ENCODE measurements around the gene TMBIM1. TPM values are rescaled to one million over a fixed set of nuclear protein-coding genes. Genes with fewer than 3 reads are reported as not detected.
A peak's percentile ranks its signal among the peaks of the same experiment; 100 is the strongest.

Gene TMBIM1
- total RNA-seq, 1 experiment from 2014 or later = 23.5 TPM

DNA sequence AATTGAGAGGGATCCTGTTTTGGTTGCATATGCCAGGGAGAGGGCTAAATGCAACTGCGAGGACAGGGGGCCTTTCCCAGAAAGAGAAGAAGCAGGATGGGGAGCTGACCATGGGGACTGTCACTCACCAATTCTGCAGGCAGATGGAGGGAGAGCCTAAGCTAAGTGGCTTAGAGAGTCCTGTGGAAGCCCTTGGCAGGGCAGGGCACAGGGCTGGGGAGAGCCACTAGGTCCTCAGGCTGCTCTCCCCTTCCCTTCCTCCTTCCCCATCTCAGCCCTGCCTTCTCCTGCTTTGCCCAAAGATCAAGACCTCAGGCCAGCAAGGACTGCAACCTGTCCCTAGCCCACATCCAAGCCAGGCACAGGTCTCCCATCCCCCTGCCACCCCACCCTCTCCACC lies 40.0 kb upstream of the TMBIM1 start (continued):
- TF ChIP-seq, protein P1, sequence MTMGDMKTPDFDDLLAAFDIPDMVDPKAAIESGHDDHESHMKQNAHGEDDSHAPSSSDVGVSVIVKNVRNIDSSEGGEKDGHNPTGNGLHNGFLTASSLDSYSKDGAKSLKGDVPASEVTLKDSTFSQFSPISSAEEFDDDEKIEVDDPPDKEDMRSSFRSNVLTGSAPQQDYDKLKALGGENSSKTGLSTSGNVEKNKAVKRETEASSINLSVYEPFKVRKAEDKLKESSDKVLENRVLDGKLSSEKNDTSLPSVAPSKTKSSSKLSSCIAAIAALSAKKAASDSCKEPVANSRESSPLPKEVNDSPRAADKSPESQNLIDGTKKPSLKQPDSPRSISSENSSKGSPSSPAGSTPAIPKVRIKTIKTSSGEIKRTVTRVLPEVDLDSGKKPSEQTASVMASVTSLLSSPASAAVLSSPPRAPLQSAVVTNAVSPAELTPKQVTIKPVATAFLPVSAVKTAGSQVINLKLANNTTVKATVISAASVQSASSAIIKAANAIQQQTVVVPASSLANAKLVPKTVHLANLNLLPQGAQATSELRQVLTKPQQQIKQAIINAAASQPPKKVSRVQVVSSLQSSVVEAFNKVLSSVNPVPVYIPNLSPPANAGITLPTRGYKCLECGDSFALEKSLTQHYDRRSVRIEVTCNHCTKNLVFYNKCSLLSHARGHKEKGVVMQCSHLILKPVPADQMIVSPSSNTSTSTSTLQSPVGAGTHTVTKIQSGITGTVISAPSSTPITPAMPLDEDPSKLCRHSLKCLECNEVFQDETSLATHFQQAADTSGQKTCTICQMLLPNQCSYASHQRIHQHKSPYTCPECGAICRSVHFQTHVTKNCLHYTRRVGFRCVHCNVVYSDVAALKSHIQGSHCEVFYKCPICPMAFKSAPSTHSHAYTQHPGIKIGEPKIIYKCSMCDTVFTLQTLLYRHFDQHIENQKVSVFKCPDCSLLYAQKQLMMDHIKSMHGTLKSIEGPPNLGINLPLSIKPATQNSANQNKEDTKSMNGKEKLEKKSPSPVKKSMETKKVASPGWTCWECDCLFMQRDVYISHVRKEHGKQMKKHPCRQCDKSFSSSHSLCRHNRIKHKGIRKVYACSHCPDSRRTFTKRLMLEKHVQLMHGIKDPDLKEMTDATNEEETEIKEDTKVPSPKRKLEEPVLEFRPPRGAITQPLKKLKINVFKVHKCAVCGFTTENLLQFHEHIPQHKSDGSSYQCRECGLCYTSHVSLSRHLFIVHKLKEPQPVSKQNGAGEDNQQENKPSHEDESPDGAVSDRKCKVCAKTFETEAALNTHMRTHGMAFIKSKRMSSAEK (CRISPR knock-in tag; IDR thresholded peaks at IDR 0.05; ENCODE audit: borderline replicate concordance) = no peak
- TF ChIP-seq NR2C2 (CRISPR knock-in tag; IDR thresholded peaks at IDR 0.05) = no peak
- TF ChIP-seq FOXP4 (CRISPR knock-in tag; IDR thresholded peaks at IDR 0.05) = no peak
- TF ChIP-seq ZNF671 (CRISPR knock-in tag; IDR thresholded peaks at IDR 0.05) = no peak
- TF ChIP-seq CDX4 (CRISPR knock-in tag; IDR thresholded peaks at IDR 0.05; ENCODE audit: borderline replicate concordance) = no peak

- ChIA-PET CTCF (interaction anchor here (1.6 kb wide), 1 partner anchor 25 kb away, joined by 7 read pairs; the partner anchor contains the start of gene CATIP), POLR2A (interaction anchor here (1.2 to 1.3 kb wide), 2 partner anchors 8 to 11 kb away, joined by 3 read pairs; no protein-coding TSS in a partner anchor)
- Mint-ChIP-seq H3K4me1 (peaks cover 35% of the 10 kb centered on the region), H3K27me3 (ENCODE audit: low read depth) (no peaks in the 10 kb centered on the region), H3K9me3 (no peaks in the 10 kb centered on the region), H3K27ac (0 out of 2 replicates have a peak overlapping the region, but pooled peaks have one; percentile 77), H3K4me3 (no peak overlapping the region), H3K36me3 (no peaks in the 10 kb centered on the region)
- no peak for ATAC-seq
- no peak for DNase-seq (ENCODE audit: low spot score)
- TF ChIP-seq GRHL2 (CRISPR knock-in tag; IDR thresholded peaks at IDR 0.05; ENCODE audit: insufficient replicate concordance, severe bottlenecking) (no peak), ZNF416 (CRISPR knock-in tag; IDR thresholded peaks at IDR 0.05) (no peak), RORB (CRISPR knock-in tag; IDR thresholded peaks at IDR 0.05) (no peak), ZNF425 (CRISPR knock-in tag; conservative IDR thresholded peaks at IDR 0.05) (no peak), ZNF219 (CRISPR knock-in tag; IDR thresholded peaks at IDR 0.05; ENCODE audit: borderline replicate concordance) (no peak), USF1 (CRISPR knock-in tag; IDR thresholded peaks at IDR 0.05) (no peak), EMX1 (CRISPR knock-in tag; IDR thresholded peaks at IDR 0.05) (no peak), CREM (CRISPR knock-in tag; IDR thresholded peaks at IDR 0.05) (no peak), ZNF263 (CRISPR knock-in tag; IDR thresholded peaks at IDR 0.05; ENCODE audit: low read depth) (no peak), FOXP1 (CRISPR knock-in tag; IDR thresholded peaks at IDR 0.05; ENCODE audit: borderline replicate concordance) (no peak), TP53 (CRISPR knock-in tag; IDR thresholded peaks at IDR 0.05) (no peak)
- TF ChIP-seq, protein P2, sequence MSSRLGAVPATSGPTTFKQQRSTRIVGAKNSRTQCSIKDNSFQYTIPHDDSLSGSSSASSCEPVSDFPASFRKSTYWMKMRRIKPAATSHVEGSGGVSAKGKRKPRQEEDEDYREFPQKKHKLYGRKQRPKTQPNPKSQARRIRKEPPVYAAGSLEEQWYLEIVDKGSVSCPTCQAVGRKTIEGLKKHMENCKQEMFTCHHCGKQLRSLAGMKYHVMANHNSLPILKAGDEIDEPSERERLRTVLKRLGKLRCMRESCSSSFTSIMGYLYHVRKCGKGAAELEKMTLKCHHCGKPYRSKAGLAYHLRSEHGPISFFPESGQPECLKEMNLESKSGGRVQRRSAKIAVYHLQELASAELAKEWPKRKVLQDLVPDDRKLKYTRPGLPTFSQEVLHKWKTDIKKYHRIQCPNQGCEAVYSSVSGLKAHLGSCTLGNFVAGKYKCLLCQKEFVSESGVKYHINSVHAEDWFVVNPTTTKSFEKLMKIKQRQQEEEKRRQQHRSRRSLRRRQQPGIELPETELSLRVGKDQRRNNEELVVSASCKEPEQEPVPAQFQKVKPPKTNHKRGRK (CRISPR knock-in tag; IDR thresholded peaks at IDR 0.05; ENCODE audit: borderline replicate concordance) = no peak
- TF ChIP-seq, protein P3, sequence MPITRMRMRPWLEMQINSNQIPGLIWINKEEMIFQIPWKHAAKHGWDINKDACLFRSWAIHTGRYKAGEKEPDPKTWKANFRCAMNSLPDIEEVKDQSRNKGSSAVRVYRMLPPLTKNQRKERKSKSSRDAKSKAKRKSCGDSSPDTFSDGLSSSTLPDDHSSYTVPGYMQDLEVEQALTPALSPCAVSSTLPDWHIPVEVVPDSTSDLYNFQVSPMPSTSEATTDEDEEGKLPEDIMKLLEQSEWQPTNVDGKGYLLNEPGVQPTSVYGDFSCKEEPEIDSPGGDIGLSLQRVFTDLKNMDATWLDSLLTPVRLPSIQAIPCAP (CRISPR knock-in tag; IDR thresholded peaks at IDR 0.05) = no peak
- TF ChIP-seq, protein P4, sequence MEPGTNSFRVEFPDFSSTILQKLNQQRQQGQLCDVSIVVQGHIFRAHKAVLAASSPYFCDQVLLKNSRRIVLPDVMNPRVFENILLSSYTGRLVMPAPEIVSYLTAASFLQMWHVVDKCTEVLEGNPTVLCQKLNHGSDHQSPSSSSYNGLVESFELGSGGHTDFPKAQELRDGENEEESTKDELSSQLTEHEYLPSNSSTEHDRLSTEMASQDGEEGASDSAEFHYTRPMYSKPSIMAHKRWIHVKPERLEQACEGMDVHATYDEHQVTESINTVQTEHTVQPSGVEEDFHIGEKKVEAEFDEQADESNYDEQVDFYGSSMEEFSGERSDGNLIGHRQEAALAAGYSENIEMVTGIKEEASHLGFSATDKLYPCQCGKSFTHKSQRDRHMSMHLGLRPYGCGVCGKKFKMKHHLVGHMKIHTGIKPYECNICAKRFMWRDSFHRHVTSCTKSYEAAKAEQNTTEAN (CRISPR knock-in tag; IDR thresholded peaks at IDR 0.05) = no peak
- TF ChIP-seq, protein P5, sequence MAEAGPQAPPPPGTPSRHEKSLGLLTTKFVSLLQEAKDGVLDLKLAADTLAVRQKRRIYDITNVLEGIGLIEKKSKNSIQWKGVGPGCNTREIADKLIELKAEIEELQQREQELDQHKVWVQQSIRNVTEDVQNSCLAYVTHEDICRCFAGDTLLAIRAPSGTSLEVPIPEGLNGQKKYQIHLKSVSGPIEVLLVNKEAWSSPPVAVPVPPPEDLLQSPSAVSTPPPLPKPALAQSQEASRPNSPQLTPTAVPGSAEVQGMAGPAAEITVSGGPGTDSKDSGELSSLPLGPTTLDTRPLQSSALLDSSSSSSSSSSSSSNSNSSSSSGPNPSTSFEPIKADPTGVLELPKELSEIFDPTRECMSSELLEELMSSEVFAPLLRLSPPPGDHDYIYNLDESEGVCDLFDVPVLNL (CRISPR knock-in tag; IDR thresholded peaks at IDR 0.05; ENCODE audit: borderline replicate concordance, low read depth) = no peak
Observed at GRCh38 chr2:218331745-218332144, 39.4 kb upstream of the TMBIM1 start.

Measured in WTC11 (cell line).